Putamen (tissue), 1 donor: ENCODE results near the gene GRK1.

Experiments
- DNase-seq: peaks from one replicate; pipeline ENCODE4 v3.0.0-alpha.2; 2016; ENCODE audit warnings: low spot score

GRK1 gene

GRCh38 chr13:113729187-113730019, 62.4 kb downstream of the GRK1 start:
- DNase-seq = no peak

- no peak for DNase-seq
Observed at GRCh38 chr13:113730258-113730691, 63.3 kb downstream of the GRK1 start.

- no peak for DNase-seq
Observed at GRCh38 chr13:113730831-113731191, 63.8 kb downstream of the GRK1 start.

GRCh38 chr13:113731192-113732175, 64.5 kb downstream of the GRK1 start:
- DNase-seq = no peak

- DNase-seq = no peak
Observed at GRCh38 chr13:113732176-113732960, 65.3 kb downstream of the GRK1 start.

GRCh38 chr13:113732961-113733950, 66.2 kb downstream of the GRK1 start:
- DNase-seq = no peak

- no peak for DNase-seq
Observed at GRCh38 chr13:113734099-113734825, 67.2 kb downstream of the GRK1 start.

GRCh38 chr13:113734826-113735125, 67.8 kb downstream of the GRK1 start:
- DNase-seq = no peak

GRCh38 chr13:113735194-113735593, 68.2 kb downstream of the GRK1 start:
- no peak for DNase-seq

GRCh38 chr13:113735750-113736149, 68.7 kb downstream of the GRK1 start:
- DNase-seq = no peak

- no peak for DNase-seq
Observed at GRCh38 chr13:113736258-113736731, 69.3 kb downstream of the GRK1 start.

- DNase-seq = no peak
Observed at GRCh38 chr13:113737803-113738202, 70.8 kb downstream of the GRK1 start.

GRCh38 chr13:113739527-113740285, 72.7 kb downstream of the GRK1 start:
- DNase-seq = no peak

GRCh38 chr13:113740286-113740556, 73.2 kb downstream of the GRK1 start:
- DNase-seq = no peak

- no peak for DNase-seq
Observed at GRCh38 chr13:113740661-113741060, 73.6 kb downstream of the GRK1 start.

GRCh38 chr13:113741191-113741668, 74.2 kb downstream of the GRK1 start:
- DNase-seq = no peak

GRCh38 chr13:113742000-113742441, 75.0 kb downstream of the GRK1 start:
- no peak for DNase-seq

- DNase-seq = no peak
Observed at GRCh38 chr13:113742445-113743120, 75.6 kb downstream of the GRK1 start.
